Mucosa of gallbladder (tissue), 1 donor: ENCODE data around the gene AURKB. TPM values are rescaled to one million over a fixed set of nuclear protein-coding genes. Genes with fewer than 3 reads are reported as not detected.

ENCODE experiments used
- DNase-seq: peaks from one replicate; pipeline ENCODE4 v3.0.0-alpha.2; 2020; ENCODE audit warnings: low spot score
- total RNA-seq: library from RNA; stranded (reverse); gene quantifications from one replicate; pipeline ENCODE4 v1.2.1, GENCODE V29; 2021
- donor health status: DM: no; HTN: no; CAD: no.

Gene AURKB
- total RNA-seq, 1 donor from 2014 or later, result 1.9 TPM

GRCh38 chr17:8162233-8162996, 48.0 kb downstream of the AURKB start, which contains the start of gene VAMP2:
Gene VAMP2 (minus strand): TSS chr17:8162948. CDS start chr17:8162879, 69 bp downstream.
- DNase-seq, result peak; percentile 82

GRCh38 chr17:8161289-8162232, 48.8 kb downstream of the AURKB start:
- DNase-seq, result no peak

- DNase-seq, result no peak
These were observed 49.6 kb downstream of the AURKB start for GRCh38 chr17:8160741-8161221.

- no peak for DNase-seq
These were observed 50.2 kb downstream of the AURKB start for GRCh38 chr17:8160224-8160577.

GRCh38 chr17:8159459-8160223, 50.7 kb downstream of the AURKB start:
- DNase-seq, result no peak

GRCh38 chr17:8159032-8159400, 51.4 kb downstream of the AURKB start:
- no peak for DNase-seq

- DNase-seq, result peak; percentile 95
These were observed 51.9 kb downstream of the AURKB start for GRCh38 chr17:8158267-8159031.

- peak; percentile 100 for DNase-seq
These were observed 54.0 kb downstream of the AURKB start for GRCh38 chr17:8156246-8156992.

- DNase-seq, result no peak
These were observed 54.5 kb downstream of the AURKB start for GRCh38 chr17:8155996-8156245.

- DNase-seq, result no peak
These were observed 55.0 kb downstream of the AURKB start for GRCh38 chr17:8155231-8155995.

Other genes starting within 250 kb of the AURKB start
- 0.63 TPM for gene GUCY2D, start 208.0 kb downstream of the AURKB start, total RNA-seq
- 14.0 TPM for gene ALOX15B, start 171.5 kb downstream of the AURKB start, total RNA-seq
- 0.43 TPM for gene ALOX12B, start 122.9 kb downstream of the AURKB start, total RNA-seq
- gene ALOXE3, start 92.1 kb downstream of the AURKB start, total RNA-seq, result not detected
- 0.78 TPM for gene HES7, start 86.5 kb downstream of the AURKB start, total RNA-seq
- gene PER1, start 58.2 kb downstream of the AURKB start, total RNA-seq, result 123 TPM
- 73.8 TPM for gene VAMP2, start 47.6 kb downstream of the AURKB start, total RNA-seq
- gene TMEM107, start 34.2 kb downstream of the AURKB start, total RNA-seq, result 22.5 TPM
- 12.4 TPM for gene BORCS6, start 20.4 kb downstream of the AURKB start, total RNA-seq
- gene CTC1, start 37.5 kb upstream of the AURKB start, total RNA-seq, result 66.3 TPM
- gene PFAS, start 38.7 kb upstream of the AURKB start, total RNA-seq, result 31.4 TPM
- 22.0 TPM for gene RANGRF, start 78.1 kb upstream of the AURKB start, total RNA-seq
- 17.8 TPM for gene SLC25A35, start 84.8 kb upstream of the AURKB start, total RNA-seq
- gene ARHGEF15, start 99.7 kb upstream of the AURKB start, total RNA-seq, result 7.9 TPM
- not detected for gene ODF4, start 129.3 kb upstream of the AURKB start, total RNA-seq
- 1,147 TPM for gene RPL26, start 172.6 kb upstream of the AURKB start, total RNA-seq
- gene RNF222, start 187.3 kb upstream of the AURKB start, total RNA-seq, result not detected
- 60.0 TPM for gene NDEL1, start 225.3 kb upstream of the AURKB start, total RNA-seq